Iris pigment epithelial cell (primary cell): ENCODE measurements around the gene TRIP10.

Experiments
- DNase-seq: peaks from one replicate; pipeline ENCODE4 v3.0.0-alpha.2; 2011; ENCODE audit warnings: low read depth

The TRIP10 gene

DNA sequence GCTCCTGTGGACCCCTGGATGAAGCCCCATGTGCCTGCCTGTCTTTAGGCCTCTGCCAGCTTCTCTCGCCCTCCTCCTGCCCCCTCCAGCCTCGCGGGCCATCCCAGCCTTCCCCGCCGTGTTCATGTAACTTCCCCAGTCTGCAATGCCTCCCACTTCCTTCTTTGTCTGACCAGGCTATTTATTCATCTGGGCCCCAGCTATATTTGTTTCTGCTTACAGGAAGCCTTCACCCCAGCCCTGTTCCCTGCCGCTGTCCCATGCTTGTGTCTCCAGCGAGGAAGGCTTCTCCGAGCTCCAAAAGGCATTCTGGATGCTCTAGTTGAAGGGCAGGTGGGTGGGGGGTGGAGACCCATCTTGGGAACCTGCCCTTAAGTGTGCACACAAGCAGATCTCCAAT lies 11.1 kb upstream of the TRIP10 start:
- DNase-seq, result no peak

GRCh38 chr19:6729573-6730152 lies 9.8 kb upstream of the TRIP10 start:
- DNase-seq, result no peak

GRCh38 chr19:6730153-6730804 lies 9.2 kb upstream of the TRIP10 start:
- peak; percentile 27 for DNase-seq

DNA sequence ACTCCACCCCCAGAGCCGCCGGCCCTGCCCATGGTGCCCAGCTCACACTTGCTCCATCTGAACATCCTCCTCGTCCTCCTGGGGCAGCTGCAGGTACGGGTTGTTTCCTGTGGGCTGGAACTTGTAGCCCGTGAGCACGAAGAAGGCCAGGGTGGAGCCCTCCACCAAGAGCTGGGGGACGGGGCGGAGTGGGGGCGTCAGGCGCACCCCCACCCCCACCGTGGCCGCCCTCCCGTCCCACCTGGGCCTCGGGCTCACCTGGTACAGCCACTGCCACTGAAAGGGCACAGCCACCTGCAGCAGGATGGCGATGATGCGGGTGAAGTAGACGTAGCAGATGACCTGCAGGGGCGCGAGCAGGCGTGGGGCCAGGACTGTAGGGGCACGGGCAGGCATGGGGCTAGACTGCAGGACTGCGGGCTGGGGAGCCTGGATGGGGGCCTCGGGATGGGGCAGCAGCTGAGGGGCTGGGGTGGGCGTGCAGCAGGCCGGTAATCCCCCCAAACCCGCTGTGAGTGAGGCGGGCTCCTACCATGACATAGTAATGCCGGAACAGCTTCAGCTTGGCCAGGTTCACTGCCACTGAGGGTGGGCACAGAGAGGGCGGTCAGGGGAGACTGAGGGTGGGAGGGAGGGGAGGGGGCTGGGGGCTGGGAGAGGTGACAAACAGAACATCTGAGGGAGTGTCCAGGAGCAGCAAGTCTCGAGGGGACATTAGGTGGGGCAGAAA lies 8.4 kb upstream of the TRIP10 start:
- no peak for DNase-seq

DNA sequence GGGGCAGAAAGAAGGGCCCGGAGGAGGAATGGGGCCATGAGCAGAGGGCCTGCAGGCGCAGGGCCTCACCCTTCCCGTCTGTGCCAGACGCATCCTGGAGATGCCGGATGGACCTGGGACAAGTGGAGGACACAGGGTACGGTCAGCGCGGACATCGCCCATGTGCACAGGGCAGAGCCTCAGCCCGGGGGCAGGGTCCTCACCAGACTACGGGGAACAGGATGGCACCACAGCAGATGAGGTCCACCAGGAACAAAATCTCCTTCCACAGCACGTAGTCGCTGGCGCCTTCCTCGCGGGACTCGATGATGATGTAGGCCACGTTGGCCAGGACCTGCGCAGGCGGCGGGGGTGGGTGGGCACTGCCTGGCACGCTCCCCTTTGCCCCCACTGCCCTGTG lies 7.7 kb upstream of the TRIP10 start:
- no peak for DNase-seq

DNA sequence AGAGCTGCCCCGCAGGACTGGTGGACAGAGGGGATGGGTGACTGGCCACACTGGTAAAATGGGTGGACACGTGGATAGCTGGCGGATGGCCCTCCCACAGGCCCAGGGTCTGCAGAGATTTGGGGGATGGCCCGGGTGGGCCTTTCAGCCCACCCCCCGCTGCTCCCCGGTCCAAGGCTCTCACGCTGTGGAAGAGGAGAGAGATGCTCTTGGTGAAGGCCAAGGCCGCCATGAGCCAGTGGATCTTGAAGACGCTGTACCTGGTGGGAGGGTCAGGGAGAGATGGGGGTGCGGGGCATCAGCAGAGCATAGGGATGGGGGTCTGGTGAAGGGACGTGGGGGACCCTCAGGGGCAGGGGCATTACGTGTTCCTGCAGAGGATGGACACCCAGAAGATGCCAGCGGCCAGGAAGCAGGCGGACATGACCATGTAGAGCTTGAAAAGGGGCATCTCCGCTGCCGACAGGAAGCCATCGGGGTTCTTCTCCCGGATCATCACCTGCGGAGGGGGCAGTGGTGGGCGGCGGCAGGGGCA lies 6.6 kb upstream of the TRIP10 start:
- DNase-seq, result no peak

DNA sequence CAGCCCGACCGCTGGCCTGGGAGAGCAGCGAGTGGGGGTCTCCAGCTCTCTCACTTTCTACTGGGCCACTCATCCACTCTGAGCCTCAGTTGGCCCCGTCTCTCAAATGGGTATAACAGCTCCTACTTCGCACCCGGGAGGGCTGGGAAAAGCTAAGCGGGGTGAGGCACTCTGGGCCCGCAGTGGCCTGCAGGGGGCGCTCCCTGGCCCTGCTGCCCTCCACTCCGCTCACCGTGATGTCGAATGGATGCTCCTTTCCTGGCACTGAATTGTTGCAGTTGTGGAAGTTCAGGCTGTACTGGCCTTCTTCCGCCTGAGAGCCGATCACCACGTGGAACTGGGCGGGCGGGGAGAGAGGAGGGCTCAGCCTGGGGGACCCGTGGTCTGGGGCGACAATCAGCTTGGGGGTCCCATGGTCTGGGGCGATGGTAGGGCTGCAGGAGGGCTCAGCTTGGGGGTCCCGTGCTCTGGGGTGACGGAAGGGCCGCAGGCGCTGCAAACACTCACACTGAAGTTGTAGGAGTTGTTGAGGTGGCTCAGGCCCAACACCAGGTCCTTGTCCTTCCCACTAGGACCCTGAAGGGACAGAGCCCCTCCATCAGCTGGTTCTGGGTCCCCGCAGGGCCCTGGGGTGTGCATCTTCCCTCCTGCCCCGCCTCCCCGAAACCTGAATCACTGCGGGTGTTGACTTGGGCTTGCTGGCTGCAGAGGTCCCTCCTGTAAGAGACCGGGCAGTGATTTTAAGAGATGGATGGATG lies 6.0 kb upstream of the TRIP10 start:
- no peak for DNase-seq

- DNase-seq, result no peak
Observed at GRCh38 chr19:6734096-6734696, 5.3 kb upstream of the TRIP10 start.

DNA sequence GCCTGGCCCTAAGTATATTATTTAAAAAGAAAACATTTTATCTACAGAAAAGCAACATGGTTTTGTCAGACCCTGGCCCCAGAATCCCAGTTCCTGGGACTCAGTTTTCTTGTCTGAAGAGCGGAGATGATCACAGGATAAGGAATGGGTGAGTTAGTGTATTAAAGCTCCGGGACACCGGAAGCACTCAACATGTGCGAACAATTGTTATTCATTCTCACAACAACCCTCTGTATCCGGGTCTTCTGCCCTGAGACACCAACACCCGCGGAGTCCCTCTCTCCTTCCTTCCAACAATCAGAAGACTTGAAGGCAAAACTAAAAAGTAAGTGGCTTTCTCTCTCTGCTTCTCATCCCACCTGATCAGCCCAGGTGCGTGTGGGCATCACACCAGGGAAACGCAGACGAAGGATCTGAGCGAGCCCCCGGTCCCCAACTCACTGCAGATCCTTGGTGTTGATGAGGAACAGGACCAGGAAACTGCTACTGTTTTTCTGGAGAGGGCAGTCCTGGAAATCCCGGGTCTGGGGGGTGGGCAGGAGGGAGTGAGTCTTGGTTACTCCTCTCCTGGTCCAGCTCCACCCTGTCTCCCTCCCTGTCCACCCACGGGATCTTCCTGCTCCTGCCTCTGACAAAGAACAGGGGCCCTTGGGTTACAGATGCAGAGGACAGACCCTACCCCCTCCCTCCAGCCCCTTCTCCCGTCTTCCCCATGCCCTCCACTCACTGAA lies 4.1 kb upstream of the TRIP10 start:
- DNase-seq, result no peak

DNA sequence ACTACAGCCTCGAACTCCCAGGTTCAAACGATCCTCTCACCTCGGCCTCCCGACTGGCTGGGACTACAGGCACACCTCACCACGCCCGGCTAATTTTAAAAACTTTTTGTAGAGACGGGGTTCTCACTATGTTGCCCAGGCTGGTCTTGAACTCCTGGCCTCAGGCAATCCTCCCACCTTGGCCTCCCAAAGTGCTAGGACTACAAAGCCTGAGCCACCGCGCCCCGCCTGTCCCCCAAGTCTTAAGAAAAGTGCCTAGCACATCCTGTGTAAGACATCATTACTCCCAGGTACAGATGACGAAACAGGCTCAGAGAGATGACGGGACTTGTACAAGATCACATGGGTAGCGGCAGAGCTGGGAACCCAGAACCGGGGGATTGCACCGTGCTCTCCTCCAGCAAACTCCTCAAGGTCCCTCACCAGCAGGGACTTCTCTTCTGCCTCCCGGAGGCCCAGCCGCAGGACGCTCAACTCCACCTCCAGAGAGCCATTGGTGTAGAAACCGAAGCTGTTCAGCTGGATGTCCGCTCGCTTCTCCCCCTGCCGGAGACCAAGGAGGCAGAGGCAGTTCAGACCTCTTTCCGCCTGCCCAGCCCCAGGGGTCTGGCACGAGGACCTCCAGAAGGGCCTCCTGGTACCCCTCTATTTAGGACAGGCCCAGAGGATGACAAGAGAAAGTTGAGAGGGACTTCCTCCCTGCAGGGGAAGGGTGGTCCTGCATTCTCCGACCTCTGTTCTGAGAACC lies 3.1 kb upstream of the TRIP10 start:
- peak; percentile 94 for DNase-seq

GRCh38 chr19:6736917-6737283 lies 2.6 kb upstream of the TRIP10 start:
- DNase-seq, result no peak

DNA sequence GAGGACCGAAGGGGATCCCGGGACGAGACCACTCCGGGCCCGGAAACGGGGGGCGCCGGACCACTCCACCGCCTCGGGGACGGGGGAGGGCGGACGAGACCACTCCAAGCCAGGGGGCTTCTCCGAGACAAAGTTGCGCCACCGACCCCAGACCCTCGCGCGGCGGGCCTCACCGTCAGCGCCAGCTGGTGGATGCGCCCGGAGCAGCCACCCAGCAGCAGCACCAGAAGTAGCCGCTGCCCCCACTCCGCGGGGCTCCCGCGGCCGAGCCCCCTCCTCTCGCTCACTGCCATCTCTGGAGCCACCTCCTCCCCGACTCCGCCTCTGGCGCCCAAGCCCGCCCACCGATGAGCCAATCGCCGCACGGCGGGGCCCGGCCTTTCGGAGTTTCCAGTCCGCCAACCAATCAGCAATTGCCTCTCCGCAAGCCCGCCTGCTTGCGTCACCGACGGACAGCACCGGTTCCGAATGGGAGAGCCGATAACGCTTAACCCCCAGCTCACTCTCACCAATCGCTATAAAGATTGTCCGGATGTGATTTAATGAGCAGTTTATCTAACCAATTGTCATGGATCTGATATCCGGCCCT lies 2.1 kb upstream of the TRIP10 start, which contains the start of gene GPR108:
Gene GPR108 (minus strand): TSS at position 297 of the 589 bp plus-strand sequence. CDS start 4 bp downstream, at position 293.
- DNase-seq, result peak; percentile 100

GRCh38 chr19:6737873-6738786 lies 1.4 kb upstream of the TRIP10 start:
- DNase-seq, result peak; percentile 86

GRCh38 chr19:6738787-6739389 lies 592 bp upstream of the TRIP10 start:
- peak; percentile 47 for DNase-seq

DNA sequence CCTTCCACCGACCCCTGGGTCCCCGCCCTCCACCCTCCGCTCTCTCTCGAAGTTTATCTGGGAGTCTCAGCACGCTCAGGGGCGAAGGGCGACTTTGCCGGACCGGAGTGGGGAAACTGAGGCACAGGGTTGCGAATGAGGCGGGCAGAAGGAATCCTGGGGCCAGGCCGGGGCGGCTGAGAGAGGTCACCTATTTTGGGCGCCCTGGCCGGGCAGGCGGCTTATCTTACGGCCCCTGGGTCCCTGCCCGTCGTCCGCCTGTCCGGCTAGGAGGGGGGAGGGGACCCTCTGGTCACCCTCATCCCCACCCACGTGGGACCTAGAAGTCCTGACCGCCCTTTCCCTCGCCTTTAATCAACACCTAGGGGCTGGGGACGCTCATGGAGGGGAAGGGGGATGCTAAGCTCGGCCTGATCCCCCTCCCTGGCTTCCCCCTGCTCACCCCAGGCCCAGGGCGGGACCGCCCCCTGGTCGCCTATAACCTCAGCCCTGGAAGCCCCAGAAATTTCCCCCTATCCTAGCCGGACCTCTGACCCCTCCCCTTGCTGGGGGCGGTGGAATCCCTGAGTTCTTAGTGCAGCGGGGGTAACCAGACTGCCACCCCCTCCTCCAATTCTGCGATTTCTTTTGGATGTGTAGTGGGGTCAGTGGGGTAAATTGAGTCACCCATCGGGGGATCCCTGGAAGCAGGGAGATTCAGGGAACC lies 556 bp downstream of the TRIP10 start:
- no peak for DNase-seq

DNA sequence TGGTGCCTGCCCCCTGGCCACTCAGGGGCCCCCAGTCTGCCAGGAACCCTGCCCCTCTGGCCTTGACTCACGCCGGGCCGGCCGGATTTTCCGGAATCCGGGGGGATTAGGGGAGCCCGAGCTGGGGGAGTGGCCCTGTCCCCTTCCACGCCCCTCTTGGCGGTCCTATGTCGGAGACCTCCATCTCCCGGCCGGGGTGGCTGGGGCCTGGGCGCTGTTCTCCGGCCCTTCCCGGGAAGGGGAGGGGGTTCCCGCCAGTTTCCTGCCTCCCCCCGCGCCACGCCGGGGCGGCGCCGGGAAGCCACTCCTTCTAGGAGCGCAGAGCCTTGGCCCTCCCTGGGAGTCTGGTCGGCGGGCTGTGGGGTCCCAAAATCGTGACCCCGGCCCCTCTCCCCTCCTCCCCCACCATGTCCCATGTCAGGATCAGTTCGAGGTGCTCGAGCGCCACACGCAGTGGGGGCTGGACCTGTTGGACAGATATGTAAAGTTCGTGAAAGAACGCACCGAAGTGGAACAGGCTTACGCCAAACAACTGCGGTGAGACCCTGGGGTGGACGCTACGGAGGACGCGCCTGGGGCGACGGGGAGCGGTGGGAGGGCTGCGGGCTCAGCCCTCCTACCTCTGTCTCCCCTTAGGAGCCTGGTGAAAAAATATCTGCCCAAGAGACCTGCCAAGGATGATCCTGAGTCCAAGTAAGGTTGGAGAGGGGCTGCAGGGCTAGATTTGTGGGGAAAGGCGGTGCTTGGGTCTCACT lies 1.3 kb downstream of the TRIP10 start:
- peak; percentile 33 for DNase-seq

DNA sequence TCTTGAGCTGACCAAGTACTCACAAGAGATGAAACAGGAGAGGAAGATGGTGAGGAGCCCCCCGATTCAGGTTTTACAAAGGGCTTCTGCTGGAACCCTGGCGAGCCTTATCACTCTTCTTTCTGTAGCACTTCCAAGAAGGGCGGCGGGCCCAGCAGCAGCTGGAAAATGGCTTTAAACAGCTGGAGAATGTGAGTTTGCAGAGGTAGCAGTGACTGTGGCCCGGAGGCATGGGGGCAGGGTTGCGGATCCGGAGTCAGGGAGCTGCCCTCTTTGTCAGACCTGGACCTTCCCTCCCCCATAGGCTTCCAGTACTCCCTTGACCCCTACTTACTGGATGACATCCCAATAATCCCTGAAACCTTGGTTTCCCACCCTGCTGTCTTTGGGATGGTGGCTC lies 3.6 kb downstream of the TRIP10 start:
- DNase-seq, result no peak
